Thyroid gland (tissue), 4 donors: Measurements from ENCODE around the gene ADGRE3.
"Not testable (repeated sequence)": the region's sequence is repeated elsewhere in the genome, so short reads cannot be mapped to it uniquely, and the experiment has no call there.

Source experiments
- CTCF ChIP-seq, 6 experiments: fragments of 200-600 bp in 3 of 6; fragments of 450-650 bp in 3 of 6; sonication (generic) in 3 of 6; IDR thresholded peaks; one replicate each; pipeline ENCODE4 v1.5.1; 2016 to 2019; ENCODE audit warnings: antibody characterized with exemption in 6 of 6, mild to moderate bottlenecking in 2 of 6, inconsistent platforms in 1 of 6, moderate library complexity in 1 of 6
- POLR2A ChIP-seq, 2 donors: fragments of 450-650 bp; IDR thresholded peaks; one replicate each; pipeline ENCODE4 v1.6.1; 2017; ENCODE audit warnings: antibody characterized with exemption in 2 of 2, mild to moderate bottlenecking in 2 of 2, moderate library complexity in 1 of 2

- not testable (repeated sequence) for TF ChIP-seq POLR2A, CTCF (IDR thresholded peaks at IDR 0.05)
These were observed 85.2 kb downstream of the ADGRE3 start for GRCh38 chr19:14589433-14589832.
